Transverse colon (tissue), 4 donors: ENCODE measurements around the gene TRAPPC10.

Experiments
- CTCF ChIP-seq, 5 experiments: fragments of 200-600 bp in 3 of 5; fragments of 450-650 bp in 2 of 5; sonication (generic) in 3 of 5; IDR thresholded peaks; 1 replicate in 2 of 5; 2 replicates in 3 of 5; pipeline ENCODE4 v1.5.1; 2016 to 2017; ENCODE audit warnings: antibody characterized with exemption in 5 of 5, inconsistent platforms in 3 of 5, mild to moderate bottlenecking in 2 of 5, moderate library complexity in 1 of 5
- EP300 ChIP-seq: sonication (generic); formaldehyde crosslinking; IDR thresholded peaks from one replicate; pipeline ENCODE4 v1.6.1; 2017; ENCODE audit warnings: antibody characterized with exemption, low read depth
- POLR2A ChIP-seq: fragments of 450-650 bp; IDR thresholded peaks from one replicate; pipeline ENCODE4 v1.6.1; 2016; ENCODE audit warnings: antibody characterized with exemption, mild to moderate bottlenecking, moderate library complexity
- POLR2AphosphoS5 ChIP-seq, 3 donors: sonication (generic); formaldehyde crosslinking; IDR thresholded peaks; one replicate each; pipeline ENCODE4 v1.6.1; 2016; ENCODE audit warnings: antibody characterized with exemption in 3 of 3

GRCh38 chr21:44058652-44058964 lies 46.5 kb downstream of the TRAPPC10 start:
- TF ChIP-seq CTCF (IDR thresholded peaks at IDR 0.05) (no peak), POLR2AphosphoS5 (IDR thresholded peaks at IDR 0.05) (no peak), POLR2A (no peak), EP300 (no peak)
